HepG2 (cell line): ENCODE data around the gene LRTM2. TPM values are rescaled to one million over a fixed set of nuclear protein-coding genes. Genes with fewer than 3 reads are reported as not detected.

Source experiments
- ATAC-seq: fragments of 200-7000 bp; cut with Tn5 transposase; 3 replicates; pipeline ENCODE4 v1.9.1; 2020; ENCODE audit warnings: mild to moderate bottlenecking, moderate library complexity
- BruUV-seq: library from RNA; stranded (reverse); fragments of 400-500 nt; replicated peaks from 2 replicates; lab custom pipeline; 2021; lab: Mats Ljungman, UMichigan
- CTCF ChIA-PET: fragments of 300-600 bp; formaldehyde crosslinking; extraction: SDS; loops from one replicate; lab custom pipeline; 2021; ENCODE audit warnings: low total read pairs, inconsistent platforms, low intra/inter-chr PET ratio; lab: Yijun Ruan, JAX
- POLR2A ChIA-PET: fragments of 350-600 bp; sonication (Branson Sonifier 250); formaldehyde crosslinking; loops from one replicate; lab custom pipeline; 2020; ENCODE audit warnings: antibody characterized with exemption, inconsistent platforms; lab: Yijun Ruan, JAX
- DNase-seq: peaks from one replicate; pipeline ENCODE4 v3.0.0-alpha.2; 2015; ENCODE audit warnings: low spot score
- FAIRE-seq: peaks from 3 replicates; lab custom pipeline; 2011; peaks lifted over from hg19 to GRCh38; lab: Jason Lieb, UNC
- H2AFZ ChIP-seq: one replicate; pipeline ENCODE4 v1.6.1; 2011; ENCODE audit warnings: low read length, inconsistent platforms
- H3K27ac ChIP-seq: fragments of 300-600 bp; 3 replicates; pipeline ENCODE4 v1.8.0; 2011; ENCODE audit warnings: mixed run types, mild to moderate bottlenecking, mixed read lengths, low read length, inconsistent platforms; ENCODE audit not compliant: insufficient read depth; ENCODE audit errors: extremely low read length
- H3K27me3 ChIP-seq, 2 experiments: fragments of 200-600 bp in 1 of 2; 2 replicates in 1 of 2; 3 replicates in 1 of 2; pipeline versions ENCODE4 v1.6.0 to v1.8.0; 2011; ENCODE audit warnings: low read length in 2 of 2, mild to moderate bottlenecking in 2 of 2, moderate library complexity in 2 of 2, inconsistent platforms in 1 of 2; ENCODE audit not compliant: insufficient read depth in 2 of 2, control insufficient read depth in 1 of 2
- H3K36me3 ChIP-seq, 2 experiments: fragments of 200-600 bp in 1 of 2; replicated peaks in 1 of 2; 2 replicates in 1 of 2; 3 replicates in 1 of 2; pipeline versions ENCODE4 v1.5.1 to v1.8.0; 2011; ENCODE audit warnings: low read length in 2 of 2, inconsistent platforms in 1 of 2; ENCODE audit not compliant: insufficient read depth in 2 of 2, control insufficient read depth in 1 of 2
- H3K4me1 ChIP-seq: 2 replicates; pipeline ENCODE4 v1.5.1; 2012; ENCODE audit warnings: low read length, inconsistent platforms; ENCODE audit not compliant: insufficient read depth
- H3K4me2 ChIP-seq: 2 replicates; pipeline ENCODE4 v1.6.0; 2011; ENCODE audit warnings: low read depth, low read length, inconsistent platforms
- H3K4me3 ChIP-seq, 3 experiments: fragments of 200-600 bp in 1 of 3; sonication (generic), shearing (Covaris generic) in 1 of 3; replicated peaks in 1 of 3; 2 replicates each; pipeline ENCODE4 v1.5.1; 2011 to 2016; ENCODE audit warnings: low read length in 3 of 3, inconsistent platforms in 2 of 3, low read depth in 2 of 3, mild to moderate bottlenecking in 2 of 3, control low read depth in 1 of 3, mixed read lengths in 1 of 3; ENCODE audit not compliant: insufficient read depth in 1 of 3
- H3K79me2 ChIP-seq: one replicate; pipeline ENCODE4 v1.6.1; 2011; ENCODE audit warnings: low read length, inconsistent platforms; ENCODE audit not compliant: insufficient read depth
- H3K9ac ChIP-seq: 2 replicates; pipeline ENCODE4 v1.6.0; 2011; ENCODE audit warnings: mild to moderate bottlenecking, low read depth, low read length, inconsistent platforms; ENCODE audit not compliant: insufficient read depth
- H3K9me3 ChIP-seq: 2 replicates; pipeline ENCODE4 v1.5.1; 2012; ENCODE audit warnings: mild to moderate bottlenecking, low read length
- H4K20me1 ChIP-seq: 2 replicates; pipeline ENCODE4 v1.6.0; 2011; ENCODE audit warnings: inconsistent platforms, mild to moderate bottlenecking, low read length, moderate library complexity; ENCODE audit not compliant: insufficient read depth
- AGO2 ChIP-seq: fragments of 200-400 bp; formaldehyde crosslinking; optimal IDR thresholded peaks from 2 replicates; pipeline ENCODE3; 2017; ENCODE audit warnings: mild to moderate bottlenecking, low read depth, low read length, moderate library complexity
- CBX5 ChIP-seq: sonication (generic); formaldehyde crosslinking; IDR thresholded peaks from 2 replicates; pipeline ENCODE4 v1.4.0; 2020; ENCODE audit warnings: missing genetic modification reagents, borderline replicate concordance
- CSRNP2 ChIP-seq: sonication (generic); formaldehyde crosslinking; conservative IDR thresholded peaks from 2 replicates; pipeline ENCODE4 v1.8.0; 2022; ENCODE audit warnings: low read depth, missing genetic modification reagents
- GLI4 ChIP-seq: sonication (generic); formaldehyde crosslinking; IDR thresholded peaks from 2 replicates; pipeline ENCODE4 v1.5.1; 2020; ENCODE audit warnings: missing genetic modification reagents, mild to moderate bottlenecking, moderate library complexity, borderline replicate concordance
- SNAI1 ChIP-seq: sonication (generic); formaldehyde crosslinking; IDR thresholded peaks from 2 replicates; pipeline ENCODE4 v1.5.0; 2020; ENCODE audit warnings: mild to moderate bottlenecking, missing genetic modification reagents, borderline replicate concordance
- SYNCRIP ChIP-seq: fragments of 200-400 bp; formaldehyde crosslinking; IDR thresholded peaks from 2 replicates; pipeline ENCODE4 v1.6.1; 2018; ENCODE audit warnings: mild to moderate bottlenecking, low read depth, low read length; ENCODE audit not compliant: insufficient read depth
- ZC3H4 ChIP-seq: sonication (generic); formaldehyde crosslinking; IDR thresholded peaks from 2 replicates; pipeline ENCODE4 v1.4.0; 2020; ENCODE audit warnings: missing genetic modification reagents, borderline replicate concordance
- ZEB1 ChIP-seq: IDR thresholded peaks from 2 replicates; pipeline ENCODE4 v1.6.1; 2012; ENCODE audit warnings: mild to moderate bottlenecking, low read depth, inconsistent platforms; ENCODE audit not compliant: insufficient replicate concordance
- ZNF788 ChIP-seq: sonication (generic); formaldehyde crosslinking; IDR thresholded peaks from 2 replicates; pipeline ENCODE4 v1.5.0; 2020; ENCODE audit warnings: mild to moderate bottlenecking, missing genetic modification reagents, borderline replicate concordance
- WGBS: methylation state at CpG from one replicate; pipeline ENCODE4 v1.1.6; 2017; ENCODE audit warnings: low lambda C conversion rate; 5-methylcytosine and 5-hydroxymethylcytosine counted together
- in situ Hi-C: cut with HindIII; loops from 2 replicates; pipeline ENCODE4 v1.10.0; 2017; ENCODE audit warnings: low pct_unique_long_range_greater_than_20kb; ENCODE audit not compliant: extremely low pct_ligation_motif_present
- intact Hi-C: fragments of 100-400 bp; cut with micrococcal nuclease; formaldehyde crosslinking; loops from one replicate; pipeline ENCODE4 v1.10.0; 2022; ENCODE audit not compliant: unreplicated experiment
- polyA plus RNA-seq, 8 experiments: library from polyadenylated mRNA; depleted of rRNA in 3 of 8; stranded (reverse) in 7 of 8; unstranded in 1 of 8; fragments of >200 nt; fragmentation: Illumina TruSeq in 4 of 8; extraction: Trizol in 4 of 8; gene quantifications; 2 replicates each; pipeline versions ENCODE4 v1.2.1 to v1.2.3, GENCODE V29; 2011 to 2016; ENCODE audit warnings: low read depth in 4 of 8, missing spikeins in 1 of 8, mixed read lengths in 1 of 8; ENCODE audit not compliant: insufficient read depth in 1 of 8
- total RNA-seq, 5 experiments: library from RNA; depleted of rRNA; stranded (reverse); fragments of >200 nt; fragmentation: Illumina TruSeq; extraction: Trizol; gene quantifications; 2 replicates each; pipeline ENCODE4 v1.2.3, GENCODE V29; 2016; ENCODE audit warnings: low read depth in 1 of 5

The LRTM2 gene
- total and polyA plus RNA-seq, 2 of the 13 experiments (the other 11 are each of a cell fraction or from before 2014, with no cell fraction given), result 0.09 TPM; not detected in 1

- in situ Hi-C loops, result loop anchor here (10.0 kb wide), 1 partner anchor 229 kb away; no protein-coding TSS in a partner anchor
- Histone ChIP-seq H3K4me2 (no peak overlapping the region), H3K36me3 (no peaks in the 10 kb centered on the region), H3K27me3 (no peaks in the 10 kb centered on the region), H2AFZ (no peak overlapping the region), H3K27ac (no peak overlapping the region), H3K4me3 (no peak overlapping the region), H3K4me1 (peaks cover 60% of the 10 kb centered on the region), H3K79me2 (peaks cover 2% of the 10 kb centered on the region), H4K20me1 (no peaks in the 10 kb centered on the region), H3K9ac (no peak overlapping the region), H3K9me3 (no peaks in the 10 kb centered on the region)
- CTCF ChIA-PET, result no interaction called here
- FAIRE-seq (no peak), ATAC-seq (no peak), DNase-seq (no peak)
- 95% methylated on average over 16 of the region's 16 CpGs for WGBS
- TF ChIP-seq SYNCRIP (no peak), ZC3H4 (CRISPR knock-in tag) (no peak), SNAI1 (CRISPR knock-in tag) (no peak), ZNF788 (CRISPR knock-in tag) (no peak), CSRNP2 (CRISPR knock-in tag) (no peak), GLI4 (no peak), CBX5 (CRISPR knock-in tag) (no peak), AGO2 (peak; percentile 2), ZEB1 (no peak)
- no TSS peak for BruUV-seq
- intact Hi-C loops, result no loop called here
- POLR2A ChIA-PET, result no interaction called here
Measured at GRCh38 chr12:1805441-1806081, 14.8 kb upstream of the LRTM2 start.
